ENCODE data around the gene LRRC8A. TPM values are rescaled to one million over a fixed set of nuclear protein-coding genes. Genes with fewer than 3 reads are reported as not detected.
"Not testable (repeated sequence)": the region's sequence is repeated elsewhere in the genome, so short reads cannot be mapped to it uniquely, and the experiment has no call there.

LRRC8A gene
- total and polyA plus RNA-seq, 12 donors = 9.0 to 88.3 (median 34.5) TPM

DNA sequence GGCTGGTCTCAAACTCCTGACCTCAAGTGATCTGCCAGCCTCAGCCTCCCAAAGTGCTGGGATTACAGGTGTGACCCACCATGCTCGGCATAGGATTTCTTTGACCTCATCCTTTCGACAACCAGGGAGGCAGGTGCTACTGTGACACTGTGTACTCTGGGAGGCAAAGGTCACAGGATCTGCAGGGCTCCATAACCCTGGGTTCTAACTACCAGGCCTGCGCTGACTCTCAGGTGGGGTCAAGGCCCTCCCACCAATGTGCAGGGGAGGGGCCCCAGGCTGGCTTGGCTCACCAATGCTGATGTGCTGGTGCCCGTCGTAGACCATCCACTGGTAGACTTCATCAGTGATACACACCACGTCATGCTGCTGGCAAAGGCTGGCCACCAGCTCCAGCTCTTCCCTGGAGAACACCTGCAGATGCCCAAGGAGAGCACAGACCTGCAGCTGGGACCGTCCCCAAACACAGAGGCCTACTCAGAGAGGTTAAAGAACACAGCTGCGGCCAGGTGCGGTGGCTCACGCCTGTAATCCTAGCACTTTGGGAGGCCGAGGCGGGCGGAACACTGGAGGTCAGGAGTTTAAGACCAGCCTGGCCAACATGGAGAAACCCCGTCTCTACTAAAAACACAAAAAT lies 45.3 kb upstream of the LRRC8A start:
- Histone ChIP-seq H3K27ac (no peak overlapping the region), H3K4me1 (replicated peaks in 1 of 2) (no peaks in the 10 kb centered on the region), H3K36me3 (replicated peaks in 1 of 2) (no peaks in the 10 kb centered on the region), H3K27me3 (no peaks in the 10 kb centered on the region), H3K4me3 (no peak overlapping the region), H3K9me3 (replicated peaks in 1 of 3) (no peaks in the 10 kb centered on the region)
- intact Hi-C loops (cut with DNase I) = no loop called here
- WGBS, 4 donors = 90 to 92% (median 92%) methylated on average over 10 to 14 of the region's 14 CpGs
- no peak for TF ChIP-seq POLR2A (IDR thresholded peaks at IDR 0.05)
- TF ChIP-seq, protein P1, sequence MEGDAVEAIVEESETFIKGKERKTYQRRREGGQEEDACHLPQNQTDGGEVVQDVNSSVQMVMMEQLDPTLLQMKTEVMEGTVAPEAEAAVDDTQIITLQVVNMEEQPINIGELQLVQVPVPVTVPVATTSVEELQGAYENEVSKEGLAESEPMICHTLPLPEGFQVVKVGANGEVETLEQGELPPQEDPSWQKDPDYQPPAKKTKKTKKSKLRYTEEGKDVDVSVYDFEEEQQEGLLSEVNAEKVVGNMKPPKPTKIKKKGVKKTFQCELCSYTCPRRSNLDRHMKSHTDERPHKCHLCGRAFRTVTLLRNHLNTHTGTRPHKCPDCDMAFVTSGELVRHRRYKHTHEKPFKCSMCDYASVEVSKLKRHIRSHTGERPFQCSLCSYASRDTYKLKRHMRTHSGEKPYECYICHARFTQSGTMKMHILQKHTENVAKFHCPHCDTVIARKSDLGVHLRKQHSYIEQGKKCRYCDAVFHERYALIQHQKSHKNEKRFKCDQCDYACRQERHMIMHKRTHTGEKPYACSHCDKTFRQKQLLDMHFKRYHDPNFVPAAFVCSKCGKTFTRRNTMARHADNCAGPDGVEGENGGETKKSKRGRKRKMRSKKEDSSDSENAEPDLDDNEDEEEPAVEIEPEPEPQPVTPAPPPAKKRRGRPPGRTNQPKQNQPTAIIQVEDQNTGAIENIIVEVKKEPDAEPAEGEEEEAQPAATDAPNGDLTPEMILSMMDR (IDR thresholded peaks at IDR 0.05) = no peak
- no peak for DNase-seq

DNA sequence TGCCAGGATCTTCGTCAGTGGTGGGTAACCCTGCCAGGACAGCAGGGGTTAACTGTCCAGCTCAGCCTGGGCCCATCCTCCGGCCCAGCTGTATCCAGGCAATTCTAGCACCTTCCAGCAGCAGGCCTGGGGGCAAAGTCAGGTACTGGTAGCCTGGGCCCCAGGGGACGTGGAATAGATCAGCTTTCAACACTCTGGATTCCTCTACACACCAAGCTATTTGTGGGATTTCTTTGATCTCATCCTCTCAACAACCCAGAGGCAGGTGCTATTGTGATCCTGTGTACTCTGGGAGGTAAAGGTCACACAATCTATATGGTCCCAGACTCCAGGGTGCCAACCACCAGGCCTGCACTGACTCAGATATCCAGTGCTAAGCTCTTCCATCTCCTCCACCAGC lies 43.6 kb upstream of the LRRC8A start:
- Histone ChIP-seq H3K27me3 (no peaks in the 10 kb centered on the region), H3K4me3 (no peak overlapping the region), H3K9me3 (replicated peaks in 1 of 3) (no peaks in the 10 kb centered on the region), H3K27ac (no peak overlapping the region), H3K4me1 (replicated peaks in 1 of 2) (no peaks in the 10 kb centered on the region), H3K36me3 (replicated peaks in 1 of 2) (no peaks in the 10 kb centered on the region)
- TF ChIP-seq, protein P1 (IDR thresholded peaks at IDR 0.05) = no peak
- TF ChIP-seq POLR2A (IDR thresholded peaks at IDR 0.05) = no peak
- 78 to 100% (median 85%) methylated on average over 1 to 3 of the region's 3 CpGs for WGBS, 4 donors
- DNase-seq = no peak
- intact Hi-C loops (cut with DNase I) = no loop called here

DNA sequence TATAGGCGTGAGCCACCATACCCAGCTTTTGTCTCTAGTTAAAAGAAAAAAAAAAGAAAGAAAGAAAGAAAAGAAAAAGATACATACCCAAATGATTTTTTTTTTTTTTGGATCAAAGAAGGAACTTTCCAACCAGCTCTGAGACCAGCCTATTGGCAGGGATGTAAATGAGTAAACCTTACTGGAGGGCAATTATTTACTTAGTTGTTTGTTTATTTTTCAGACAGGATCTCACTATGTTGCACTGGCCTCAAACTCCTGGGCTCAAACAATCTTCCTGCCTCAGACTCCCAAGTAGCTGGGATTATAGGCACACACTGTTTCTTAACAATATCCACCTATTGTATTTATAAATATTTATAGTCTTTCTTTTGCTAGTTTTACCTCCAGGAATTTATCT lies 41.4 kb upstream of the LRRC8A start:
- no peaks in the 10 kb centered on the region for H3K36me3 ChIP-seq (replicated peaks in 1 of 2)
- no peaks in the 10 kb centered on the region for H3K4me1 ChIP-seq (replicated peaks in 1 of 2)
- intact Hi-C loops (cut with DNase I) = no loop called here
- no peak overlapping the region for H3K27ac ChIP-seq
- no peak overlapping the region for H3K4me3 ChIP-seq
- DNase-seq = no peak
- H3K27me3 ChIP-seq = no peaks in the 10 kb centered on the region
- no peaks in the 10 kb centered on the region for H3K9me3 ChIP-seq (replicated peaks in 1 of 3)
- TF ChIP-seq POLR2A (IDR thresholded peaks at IDR 0.05) = no peak
- TF ChIP-seq, protein P1 (IDR thresholded peaks at IDR 0.05) = no peak
- WGBS, 4 donors = 92 to 95% (median 94%) methylated on average over 1 of the region's 1 CpG

DNA sequence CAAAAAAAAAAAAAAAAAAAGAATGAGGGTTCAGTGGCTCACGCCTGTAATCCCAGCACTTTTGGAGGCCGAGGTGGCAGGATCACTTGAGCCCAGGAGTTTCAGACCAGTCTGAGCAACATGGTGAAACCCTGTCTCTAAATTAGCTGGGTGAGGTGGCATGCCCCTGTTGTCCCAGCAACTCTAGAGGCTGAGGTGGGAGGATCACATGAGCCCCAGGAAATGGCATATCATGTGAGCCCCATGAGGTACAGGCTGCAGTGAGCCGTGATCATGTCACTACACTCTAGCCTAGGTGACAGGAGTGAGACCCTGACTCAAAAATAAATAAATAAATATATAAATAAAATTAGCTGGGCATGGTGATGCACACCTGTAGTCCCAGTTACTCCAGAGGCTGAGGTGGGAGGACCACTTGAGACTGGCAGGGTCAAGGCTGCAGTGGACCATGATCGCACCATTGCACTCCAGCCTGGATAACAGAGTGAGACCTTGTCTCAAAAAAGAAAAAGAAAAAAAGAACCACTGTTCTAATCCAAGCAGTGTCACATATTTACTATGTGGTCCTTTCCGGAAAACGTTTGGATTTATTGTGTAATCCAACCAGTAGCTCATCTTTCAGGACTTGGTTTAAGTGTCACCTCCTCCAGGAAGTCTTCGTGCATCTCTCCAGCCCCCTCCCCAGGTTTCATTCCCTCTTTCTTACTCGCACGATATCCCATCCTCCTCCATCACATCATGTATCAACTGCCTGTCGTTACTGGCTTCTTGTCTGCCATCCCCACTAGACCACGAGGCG lies 40.0 kb upstream of the LRRC8A start:
- 86 to 91% (median 87%) methylated on average over 11 to 12 of the region's 12 CpGs for WGBS, 4 donors
- Histone ChIP-seq H3K27me3 (no peaks in the 10 kb centered on the region), H3K9me3 (replicated peaks in 1 of 3) (no peaks in the 10 kb centered on the region), H3K27ac (no peak overlapping the region), H3K36me3 (replicated peaks in 1 of 2) (no peaks in the 10 kb centered on the region), H3K4me1 (replicated peaks in 1 of 2) (no peaks in the 10 kb centered on the region), H3K4me3 (no peak overlapping the region)
- DNase-seq = no peak
- intact Hi-C loops (cut with DNase I) = no loop called here
- TF ChIP-seq POLR2A (IDR thresholded peaks at IDR 0.05) = no peak
- TF ChIP-seq, protein P1 (IDR thresholded peaks at IDR 0.05) = no peak

DNA sequence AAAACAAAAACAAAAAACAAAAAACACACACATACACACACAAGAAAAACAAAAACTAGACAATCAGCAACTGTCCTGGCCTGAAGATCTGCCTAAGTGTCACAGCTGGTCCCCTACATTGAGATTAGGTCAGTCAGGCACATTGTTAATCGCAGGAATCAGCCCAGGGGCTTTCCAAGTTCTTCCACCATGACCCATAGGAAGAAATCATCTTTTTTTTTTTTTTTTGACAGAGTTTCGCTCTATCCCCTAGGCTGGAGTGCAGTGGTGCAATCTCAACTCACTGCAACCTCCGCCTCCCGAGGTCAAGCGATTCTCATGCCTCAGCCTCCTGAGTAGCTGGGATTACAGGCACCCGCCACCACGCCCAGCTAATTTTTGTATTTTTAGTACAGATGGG lies 38.8 kb upstream of the LRRC8A start:
- WGBS, 4 donors = 93 to 96% (median 95%) methylated on average over 7 of the region's 7 CpGs
- H3K27ac ChIP-seq; H3K36me3 ChIP-seq (replicated peaks in 1 of 2); H3K9me3 ChIP-seq (replicated peaks in 1 of 3); DNase-seq; H3K27me3 ChIP-seq; intact Hi-C loops (cut with DNase I); H3K4me3 ChIP-seq; H3K4me1 ChIP-seq (replicated peaks in 1 of 2): not testable (repeated sequence)
